ENCODE results near the gene MORN4.

- TF ChIP-seq POLR2A (IDR thresholded peaks at IDR 0.05): no peak
- no peak for TF ChIP-seq CTCF (IDR thresholded peaks at IDR 0.05)
Measured at GRCh38 chr10:97599272-97599619, 34.1 kb downstream of the MORN4 start.

Data from esophagus squamous epithelium (tissue), 4 donors.